HEK293 (cell line): ENCODE measurements around the gene CHMP6.

Experiments
- CTCF ChIA-PET: fragments of 350-600 bp; formaldehyde crosslinking; extraction: SDS; loops from one replicate; lab custom pipeline; 2021; ENCODE audit warnings: antibody characterized with exemption; lab: Yijun Ruan, JAX
- POLR2A ChIA-PET: fragments of 300-600 bp; formaldehyde crosslinking; extraction: SDS; loops from one replicate; lab custom pipeline; 2020; ENCODE audit warnings: antibody characterized with exemption, inconsistent platforms; lab: Yijun Ruan, JAX
- H3K27ac ChIP-seq: fragments of 200-500 bp; sonication (Bioruptor generic); 2 replicates; pipeline ENCODE4 v1.5.1; 2014; ENCODE audit warnings: low read depth, low read length, control low read depth, inconsistent platforms; ENCODE audit errors: extremely low read depth
- H3K36me3 ChIP-seq, 2 experiments: fragments of 200-500 bp in 1 of 2; sonication (Bioruptor generic) in 1 of 2; 1 replicate in 1 of 2; 2 replicates in 1 of 2; pipeline ENCODE4 v1.5.1; 2014 to 2017; ENCODE audit warnings: inconsistent platforms in 2 of 2, low read length in 2 of 2; ENCODE audit not compliant: control insufficient read depth in 2 of 2, insufficient read depth in 1 of 2
- H3K4me1 ChIP-seq: fragments of 200-500 bp; sonication (Bioruptor generic); 2 replicates; pipeline ENCODE4 v1.5.1; 2014; ENCODE audit warnings: mild to moderate bottlenecking, low read length, inconsistent platforms; ENCODE audit not compliant: control insufficient read depth, insufficient read depth
- H3K4me3 ChIP-seq: 2 replicates; pipeline ENCODE4 v1.5.1; 2011; ENCODE audit warnings: low read depth, mild to moderate bottlenecking, control low read depth, low read length, moderate library complexity
- H3K9me3 ChIP-seq: fragments of 200-500 bp; sonication (Bioruptor generic); 2 replicates; pipeline ENCODE4 v1.5.1; 2014; ENCODE audit warnings: low read depth, low read length, inconsistent platforms; ENCODE audit not compliant: control insufficient read depth, insufficient read depth
- ZIC2 ChIP-seq: fragments of 450-650 bp; formaldehyde crosslinking; IDR thresholded peaks from 2 replicates; pipeline ENCODE4 v1.5.1; 2016; ENCODE audit warnings: missing biosample characterization, missing genetic modification characterization
- ZNF211 ChIP-seq: fragments of 450-650 bp; formaldehyde crosslinking; IDR thresholded peaks from 2 replicates; pipeline ENCODE4 v1.5.1; 2016; ENCODE audit warnings: low read depth, missing biosample characterization, missing genetic modification characterization
- ZNF266 ChIP-seq: fragments of 450-650 bp; formaldehyde crosslinking; IDR thresholded peaks from 2 replicates; pipeline ENCODE4 v1.5.1; 2016; ENCODE audit warnings: missing biosample characterization, missing genetic modification characterization, low read depth
- ZNF426 ChIP-seq: fragments of 450-650 bp; formaldehyde crosslinking; IDR thresholded peaks from 2 replicates; pipeline ENCODE4 v1.5.1; 2017; ENCODE audit warnings: missing biosample characterization, missing genetic modification characterization, mild to moderate bottlenecking, inconsistent platforms, moderate library complexity
- ZNF488 ChIP-seq: fragments of 450-650 bp; formaldehyde crosslinking; IDR thresholded peaks from 2 replicates; pipeline ENCODE4 v1.5.1; 2016; ENCODE audit warnings: missing biosample characterization, missing genetic modification characterization
- ZNF629 ChIP-seq: fragments of 450-650 bp; formaldehyde crosslinking; IDR thresholded peaks from 2 replicates; pipeline ENCODE4 v1.5.1; 2017; ENCODE audit warnings: missing biosample characterization, missing genetic modification characterization
- ZNF76 ChIP-seq: fragments of 450-650 bp; formaldehyde crosslinking; IDR thresholded peaks from 2 replicates; pipeline ENCODE4; 2016; ENCODE audit warnings: low read depth, missing biosample characterization, missing genetic modification characterization, borderline replicate concordance
- TF ChIP-seq, protein P1 (sequence below): fragments of 450-650 bp; formaldehyde crosslinking; IDR thresholded peaks from 2 replicates; pipeline ENCODE4 v1.5.1; 2016; ENCODE audit warnings: missing biosample characterization, missing genetic modification characterization
- TF ChIP-seq, protein P2 (sequence below): fragments of 450-650 bp; formaldehyde crosslinking; IDR thresholded peaks from 2 replicates; pipeline ENCODE4 v1.5.1; 2016; ENCODE audit warnings: missing biosample characterization, missing genetic modification characterization

Gene CHMP6

GRCh38 chr17:80957461-80957941 lies 34.1 kb upstream of the CHMP6 start:
- Histone ChIP-seq H3K27ac (no peak overlapping the region), H3K9me3 (no peaks in the 10 kb centered on the region), H3K36me3 (peaks cover 0 to 17% of the 10 kb centered on the region in 2 experiments; a peak in 1 of 3 replicates), H3K4me1 (no peaks in the 10 kb centered on the region; the same call in 1 of the 2 replicates)
- CTCF ChIA-PET = interaction anchor here (0.5 to 1.3 kb wide), 3 partner anchors 24 to 530 kb away, joined by 3 to 4 read pairs (median 3); no protein-coding TSS in a partner anchor
- TF ChIP-seq, protein P1, sequence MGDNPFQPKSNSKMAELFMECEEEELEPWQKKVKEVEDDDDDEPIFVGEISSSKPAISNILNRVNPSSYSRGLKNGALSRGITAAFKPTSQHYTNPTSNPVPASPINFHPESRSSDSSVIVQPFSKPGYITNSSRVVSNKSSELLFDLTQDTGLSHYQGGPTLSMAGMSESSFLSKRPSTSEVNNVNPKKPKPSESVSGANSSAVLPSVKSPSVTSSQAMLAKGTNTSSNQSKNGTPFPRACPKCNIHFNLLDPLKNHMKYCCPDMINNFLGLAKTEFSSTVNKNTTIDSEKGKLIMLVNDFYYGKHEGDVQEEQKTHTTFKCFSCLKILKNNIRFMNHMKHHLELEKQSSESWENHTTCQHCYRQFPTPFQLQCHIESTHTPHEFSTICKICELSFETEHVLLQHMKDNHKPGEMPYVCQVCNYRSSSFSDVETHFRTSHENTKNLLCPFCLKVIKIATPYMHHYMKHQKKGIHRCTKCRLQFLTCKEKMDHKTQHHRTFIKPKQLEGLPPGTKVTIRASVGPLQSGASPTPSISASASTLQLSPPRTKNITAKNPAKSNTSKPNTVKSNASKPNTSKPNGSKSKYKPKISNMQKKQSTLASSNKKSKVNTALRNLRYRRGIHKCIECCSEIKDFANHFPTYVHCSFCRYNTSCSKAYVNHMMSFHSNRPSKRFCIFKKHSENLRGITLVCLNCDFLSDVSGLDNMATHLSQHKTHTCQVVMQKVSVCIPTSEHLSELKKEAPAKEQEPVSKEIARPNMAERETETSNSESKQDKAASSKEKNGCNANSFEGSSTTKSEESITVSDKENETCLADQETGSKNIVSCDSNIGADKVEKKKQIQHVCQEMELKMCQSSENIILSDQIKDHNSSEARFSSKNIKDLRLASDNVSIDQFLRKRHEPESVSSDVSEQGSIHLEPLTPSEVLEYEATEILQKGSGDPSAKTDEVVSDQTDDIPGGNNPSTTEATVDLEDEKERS (tag by site-specific recombination) = no peak
- TF ChIP-seq ZNF211 (tag by site-specific recombination) (no peak), ZNF488 (no peak), ZNF426 (tag by site-specific recombination) (no peak)
- TF ChIP-seq, all 188 proteins: peak for 0
- POLR2A ChIA-PET = interaction anchor here (0.8 kb wide), 1 partner anchor 22 kb away, joined by 3 read pairs; no protein-coding TSS in a partner anchor
- no peak overlapping the region for H3K4me3 ChIP-seq

- no peaks in the 10 kb centered on the region for H3K9me3 ChIP-seq
- peaks cover 0 to 15% of the 10 kb centered on the region in 2 experiments; a peak in 1 of 3 replicates for H3K36me3 ChIP-seq
- CTCF ChIA-PET = no interaction called here
- no peak overlapping the region for H3K27ac ChIP-seq
- H3K4me1 ChIP-seq = no peaks in the 10 kb centered on the region; the same call in 1 of the 2 replicates
- POLR2A ChIA-PET = no interaction called here
- TF ChIP-seq ZNF76 (tag by site-specific recombination) (no peak), ZIC2 (tag by site-specific recombination) (peak; percentile 51), ZNF629 (tag by site-specific recombination) (no peak)
- H3K4me3 ChIP-seq = no peak overlapping the region
Measured at GRCh38 chr17:80959330-80960036, 32.2 kb upstream of the CHMP6 start.

DNA sequence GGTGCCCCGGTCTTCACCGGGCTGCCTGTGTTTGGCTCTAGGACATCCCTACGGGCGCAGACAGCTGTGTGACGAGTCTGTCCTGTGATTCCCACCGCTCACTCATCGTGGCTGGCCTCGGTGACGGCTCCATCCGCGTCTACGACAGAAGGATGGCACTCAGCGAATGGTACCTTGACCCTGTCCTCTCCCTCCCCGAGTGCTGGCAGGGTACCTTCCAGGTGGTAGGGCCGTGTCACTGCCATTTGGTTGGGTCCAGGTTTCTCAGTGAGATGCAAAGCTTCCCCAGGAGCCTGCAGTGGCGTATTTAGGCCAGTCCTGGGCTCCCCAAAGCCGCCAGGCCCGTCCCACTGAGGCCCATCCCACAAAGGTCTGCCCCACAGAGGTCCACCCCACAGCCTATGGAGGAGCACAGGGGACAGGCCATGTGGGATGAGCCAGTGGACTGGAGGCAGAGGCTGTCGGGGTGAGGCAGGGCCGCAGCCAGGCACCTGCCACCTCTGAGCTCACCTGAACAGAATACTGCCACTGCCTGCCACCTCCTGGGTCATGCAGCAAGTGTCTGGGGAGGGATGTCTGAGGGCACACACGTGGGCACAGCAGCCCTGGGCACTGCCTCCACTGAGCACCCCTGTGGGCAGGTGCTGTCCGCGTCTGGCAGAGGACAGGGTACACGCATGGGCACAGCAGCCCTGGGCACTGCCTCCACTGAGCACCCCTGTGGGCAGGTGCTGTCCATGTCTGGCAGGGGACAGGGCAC lies 31.4 kb upstream of the CHMP6 start:
- ChIA-PET CTCF (interaction anchor here (1.2 kb wide), 2 partner anchors 10 to 533 kb away, joined by 3 read pairs; no protein-coding TSS in a partner anchor), POLR2A (no interaction called here)
- Histone ChIP-seq H3K4me3 (no peak overlapping the region), H3K36me3 (peaks cover 0 to 22% of the 10 kb centered on the region in 2 experiments; a peak in 1 of 3 replicates), H3K9me3 (no peaks in the 10 kb centered on the region), H3K4me1 (no peaks in the 10 kb centered on the region; the same call in 1 of the 2 replicates), H3K27ac (no peak overlapping the region)
- no peak for TF ChIP-seq ZNF266
- TF ChIP-seq, protein P2, sequence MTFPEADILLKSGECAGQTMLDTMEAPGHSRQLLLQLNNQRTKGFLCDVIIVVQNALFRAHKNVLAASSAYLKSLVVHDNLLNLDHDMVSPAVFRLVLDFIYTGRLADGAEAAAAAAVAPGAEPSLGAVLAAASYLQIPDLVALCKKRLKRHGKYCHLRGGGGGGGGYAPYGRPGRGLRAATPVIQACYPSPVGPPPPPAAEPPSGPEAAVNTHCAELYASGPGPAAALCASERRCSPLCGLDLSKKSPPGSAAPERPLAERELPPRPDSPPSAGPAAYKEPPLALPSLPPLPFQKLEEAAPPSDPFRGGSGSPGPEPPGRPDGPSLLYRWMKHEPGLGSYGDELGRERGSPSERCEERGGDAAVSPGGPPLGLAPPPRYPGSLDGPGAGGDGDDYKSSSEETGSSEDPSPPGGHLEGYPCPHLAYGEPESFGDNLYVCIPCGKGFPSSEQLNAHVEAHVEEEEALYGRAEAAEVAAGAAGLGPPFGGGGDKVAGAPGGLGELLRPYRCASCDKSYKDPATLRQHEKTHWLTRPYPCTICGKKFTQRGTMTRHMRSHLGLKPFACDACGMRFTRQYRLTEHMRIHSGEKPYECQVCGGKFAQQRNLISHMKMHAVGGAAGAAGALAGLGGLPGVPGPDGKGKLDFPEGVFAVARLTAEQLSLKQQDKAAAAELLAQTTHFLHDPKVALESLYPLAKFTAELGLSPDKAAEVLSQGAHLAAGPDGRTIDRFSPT (tag by site-specific recombination) = peak; percentile 62
